GM21360 (cell line): Measurements from ENCODE around the gene PGK1.
"Not testable (repeated sequence)": the region's sequence is repeated elsewhere in the genome, so short reads cannot be mapped to it uniquely, and the experiment has no call there.

Source experiments
- ATAC-seq: cut with Tn5 transposase; IDR thresholded peaks from one replicate; pipeline ENCODE4 v1.9.1; 2021; ENCODE audit warnings: mild to moderate bottlenecking, moderate library complexity; ENCODE audit not compliant: unreplicated experiment

PGK1 gene

GRCh38 chrX:78103623-78104446 lies at the start of gene PGK1:
PGK1 (plus strand) TSS chrX:78104248; CDS start chrX:78104341, 93 bp downstream.
- peak; percentile 93 for ATAC-seq

GRCh38 chrX:78063687-78064086 lies 40.4 kb upstream of the PGK1 start:
- no peak for ATAC-seq

- ATAC-seq, result no peak
Measured at GRCh38 chrX:78064152-78064551, 39.9 kb upstream of the PGK1 start.

GRCh38 chrX:78064698-78065601 lies 39.1 kb upstream of the PGK1 start:
- ATAC-seq, result peak; percentile 80

- ATAC-seq, result no peak
Measured at GRCh38 chrX:78066110-78066509, 37.9 kb upstream of the PGK1 start.

GRCh38 chrX:78071331-78071730 lies 32.7 kb upstream of the PGK1 start:
- ATAC-seq, result no peak

- ATAC-seq, result not testable (repeated sequence)
Measured at GRCh38 chrX:78073147-78074077, 30.6 kb upstream of the PGK1 start.

GRCh38 chrX:78074088-78074487 lies 30.0 kb upstream of the PGK1 start:
- no peak for ATAC-seq

GRCh38 chrX:78075787-78076389 lies 28.2 kb upstream of the PGK1 start:
- no peak for ATAC-seq

- ATAC-seq, result not testable (repeated sequence)
Measured at GRCh38 chrX:78081413-78081812, 22.6 kb upstream of the PGK1 start.

GRCh38 chrX:78092296-78092695 lies 11.8 kb upstream of the PGK1 start:
- peak; percentile 80 for ATAC-seq

- no peak for ATAC-seq
Measured at GRCh38 chrX:78098108-78098507, 5.9 kb upstream of the PGK1 start.

GRCh38 chrX:78102091-78102490 lies 2.0 kb upstream of the PGK1 start:
- no peak for ATAC-seq

GRCh38 chrX:78103001-78103622 lies 936 bp upstream of the PGK1 start:
- no peak for ATAC-seq

- peak; percentile 28 for ATAC-seq
Measured at GRCh38 chrX:78104447-78105176, 564 bp downstream of the PGK1 start.

- ATAC-seq, result no peak
Measured at GRCh38 chrX:78105944-78106650, 2.0 kb downstream of the PGK1 start.

GRCh38 chrX:78106651-78106986 lies 2.6 kb downstream of the PGK1 start:
- no peak for ATAC-seq

GRCh38 chrX:78109458-78109857 lies 5.4 kb downstream of the PGK1 start:
- no peak for ATAC-seq
